ENCODE results near the gene CHST11. TPM values are rescaled to one million over a fixed set of nuclear protein-coding genes. Genes with fewer than 3 reads are reported as not detected.
A peak's percentile ranks its signal among the peaks of the same experiment; 100 is the strongest.

The CHST11 gene
- total and polyA plus RNA-seq, 10 of the 15 experiments (the other 5 are each of a cell fraction or from before 2014, with no cell fraction given), result 1.9 to 38.1 (median 17.2) TPM

DNA sequence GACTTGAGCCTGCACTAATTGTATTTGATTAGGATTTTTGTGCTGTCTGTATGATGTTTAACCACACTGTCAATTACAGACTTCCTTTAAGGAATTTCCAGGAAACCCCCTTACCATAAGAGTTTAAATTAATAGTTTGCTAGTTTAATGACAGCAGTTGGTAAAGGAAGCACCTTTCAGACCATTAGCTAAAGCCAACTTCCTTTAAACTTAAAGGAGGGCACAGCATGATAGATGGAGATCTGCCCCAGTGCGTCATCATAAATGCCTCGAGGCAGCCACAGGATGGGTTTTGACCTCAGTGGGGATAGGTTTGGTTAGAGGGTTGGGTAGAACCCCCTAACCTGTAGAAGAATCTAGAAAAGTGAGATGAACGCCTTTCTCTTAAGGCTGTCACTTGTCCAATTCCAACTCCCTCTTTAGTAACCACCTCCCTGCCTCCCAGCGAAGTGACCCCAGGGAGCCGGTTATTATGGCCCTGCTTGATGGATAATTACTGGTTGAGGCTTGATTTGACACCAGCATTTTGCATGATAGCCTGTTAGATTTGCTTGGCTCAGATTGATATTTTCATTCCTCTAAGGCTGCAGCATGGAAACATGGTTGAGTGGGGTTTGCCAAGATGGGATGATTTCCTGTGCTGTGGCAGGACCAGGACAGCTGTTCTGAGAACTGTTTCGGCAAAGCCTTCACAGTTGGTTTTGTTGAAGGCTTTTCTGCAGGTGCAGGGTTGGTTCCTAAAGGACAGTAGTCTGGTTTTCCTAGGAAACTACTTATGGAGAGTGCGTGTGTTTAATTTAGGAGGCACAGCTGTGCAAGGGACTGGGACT lies 62.7 kb downstream of the CHST11 start:
- Histone ChIP-seq H3K4me2 (ENCODE audit: control insufficient read depth, insufficient read depth) (peak overlapping the region; percentile 75), H3K27ac (ENCODE audit: control insufficient read depth, insufficient read depth) (peak overlapping the region; percentile 60), H3K9ac (ENCODE audit: control insufficient read depth, insufficient read depth, low read length) (no peak overlapping the region), H3K9me3 (replicated peaks; ENCODE audit: control insufficient read depth, insufficient read depth, low read length) (no peaks in the 10 kb centered on the region), H3K27me3 (replicated peaks in 1 of 2; ENCODE audit: control insufficient read depth in 2 of 2, insufficient read depth in 2 of 2, low read length in 1 of 2) (no peaks in the 10 kb centered on the region), H2AFZ (ENCODE audit: control insufficient read depth, low read depth, low read length) (no peak overlapping the region), H3K79me2 (ENCODE audit: control insufficient read depth, insufficient read depth, low read length) (peaks cover 64% of the 10 kb centered on the region), H3K4me1 (ENCODE audit: control insufficient read depth, insufficient read depth, low read length) (peaks cover 45% of the 10 kb centered on the region), H3K36me3 (ENCODE audit: control insufficient read depth in 2 of 2, insufficient read depth in 2 of 2, low read length in 1 of 2) (no peaks in the 10 kb centered on the region; a peak in 1 of 4 replicates), H4K20me1 (ENCODE audit: control insufficient read depth, insufficient read depth) (no peaks in the 10 kb centered on the region; the same call in 1 of the 2 replicates), H3K4me3 (no peak overlapping the region)
- FAIRE-seq (no peak), ATAC-seq (peak; percentile 75), DNase-seq (ENCODE audit: low read depth, low spot score) (no peak)
- no TSS peak for BruUV-seq (replicated peaks)
- RAD21 ChIA-PET (ENCODE audit: unreplicated experiment), result interaction anchor here (0.7 to 6.0 kb wide), 7 partner anchors 14 to 346 kb away, joined by 3 to 28 read pairs (median 4); no protein-coding TSS in a partner anchor
- in situ Hi-C loops (cut with MboI), result no loop called here
- CTCF ChIA-PET, result interaction anchor here (0.7 to 1.6 kb wide), 7 partner anchors 10 to 150 kb away, joined by 3 to 4 read pairs (median 3); partner anchors contain the start of gene CHST11
- SMC1A ChIA-PET (ENCODE audit: uncharacterized antibody, unreplicated experiment), result interaction anchor here (0.7 to 4.4 kb wide), 17 partner anchors 9 to 138 kb away, joined by 3 to 24 read pairs (median 4); no protein-coding TSS in a partner anchor
- intact Hi-C loops (cut with micrococcal nuclease; ENCODE audit: unreplicated experiment), result loop anchor here (5.0 kb wide), 1 partner anchor 53 kb away; no protein-coding TSS in a partner anchor
- WGBS (ENCODE audit: insufficient coverage, insufficient replicate concordance, low lambda C conversion rate, missing lambda C conversion rate), result 67% methylated on average over 7 of the region's 7 CpGs
- POLR2A ChIA-PET, result interaction anchor here (0.6 to 1.3 kb wide), 6 partner anchors 15 to 61 kb away, joined by 3 to 6 read pairs (median 3); no protein-coding TSS in a partner anchor
- no peak for TF ChIP-seq TCF12 (IDR thresholded peaks at IDR 0.05; ENCODE audit: low read depth, low read length)
- TF ChIP-seq TBL1XR1 (IDR thresholded peaks at IDR 0.05; ENCODE audit: low read depth, low read length), result 0 out of 2 replicates have a peak, but pooled peaks have one; percentile 22
- TF ChIP-seq, protein P1, sequence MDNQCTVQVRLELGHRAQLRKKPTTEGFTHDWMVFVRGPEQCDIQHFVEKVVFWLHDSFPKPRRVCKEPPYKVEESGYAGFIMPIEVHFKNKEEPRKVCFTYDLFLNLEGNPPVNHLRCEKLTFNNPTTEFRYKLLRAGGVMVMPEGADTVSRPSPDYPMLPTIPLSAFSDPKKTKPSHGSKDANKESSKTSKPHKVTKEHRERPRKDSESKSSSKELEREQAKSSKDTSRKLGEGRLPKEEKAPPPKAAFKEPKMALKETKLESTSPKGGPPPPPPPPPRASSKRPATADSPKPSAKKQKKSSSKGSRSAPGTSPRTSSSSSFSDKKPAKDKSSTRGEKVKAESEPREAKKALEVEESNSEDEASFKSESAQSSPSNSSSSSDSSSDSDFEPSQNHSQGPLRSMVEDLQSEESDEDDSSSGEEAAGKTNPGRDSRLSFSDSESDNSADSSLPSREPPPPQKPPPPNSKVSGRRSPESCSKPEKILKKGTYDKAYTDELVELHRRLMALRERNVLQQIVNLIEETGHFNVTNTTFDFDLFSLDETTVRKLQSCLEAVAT (IDR thresholded peaks at IDR 0.05), result no peak
- TF ChIP-seq, protein P2, sequence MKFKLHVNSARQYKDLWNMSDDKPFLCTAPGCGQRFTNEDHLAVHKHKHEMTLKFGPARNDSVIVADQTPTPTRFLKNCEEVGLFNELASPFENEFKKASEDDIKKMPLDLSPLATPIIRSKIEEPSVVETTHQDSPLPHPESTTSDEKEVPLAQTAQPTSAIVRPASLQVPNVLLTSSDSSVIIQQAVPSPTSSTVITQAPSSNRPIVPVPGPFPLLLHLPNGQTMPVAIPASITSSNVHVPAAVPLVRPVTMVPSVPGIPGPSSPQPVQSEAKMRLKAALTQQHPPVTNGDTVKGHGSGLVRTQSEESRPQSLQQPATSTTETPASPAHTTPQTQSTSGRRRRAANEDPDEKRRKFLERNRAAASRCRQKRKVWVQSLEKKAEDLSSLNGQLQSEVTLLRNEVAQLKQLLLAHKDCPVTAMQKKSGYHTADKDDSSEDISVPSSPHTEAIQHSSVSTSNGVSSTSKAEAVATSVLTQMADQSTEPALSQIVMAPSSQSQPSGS (IDR thresholded peaks at IDR 0.05; ENCODE audit: low read length), result no peak
- TF ChIP-seq NFYB (IDR thresholded peaks at IDR 0.05; ENCODE audit: insufficient read depth, low read depth, low read length), result no peak
- no peak for TF ChIP-seq MXI1 (IDR thresholded peaks at IDR 0.05; ENCODE audit: low read depth, low read length)
- no peak for TF ChIP-seq NBN (IDR thresholded peaks at IDR 0.05)
- TF ChIP-seq, protein P3, sequence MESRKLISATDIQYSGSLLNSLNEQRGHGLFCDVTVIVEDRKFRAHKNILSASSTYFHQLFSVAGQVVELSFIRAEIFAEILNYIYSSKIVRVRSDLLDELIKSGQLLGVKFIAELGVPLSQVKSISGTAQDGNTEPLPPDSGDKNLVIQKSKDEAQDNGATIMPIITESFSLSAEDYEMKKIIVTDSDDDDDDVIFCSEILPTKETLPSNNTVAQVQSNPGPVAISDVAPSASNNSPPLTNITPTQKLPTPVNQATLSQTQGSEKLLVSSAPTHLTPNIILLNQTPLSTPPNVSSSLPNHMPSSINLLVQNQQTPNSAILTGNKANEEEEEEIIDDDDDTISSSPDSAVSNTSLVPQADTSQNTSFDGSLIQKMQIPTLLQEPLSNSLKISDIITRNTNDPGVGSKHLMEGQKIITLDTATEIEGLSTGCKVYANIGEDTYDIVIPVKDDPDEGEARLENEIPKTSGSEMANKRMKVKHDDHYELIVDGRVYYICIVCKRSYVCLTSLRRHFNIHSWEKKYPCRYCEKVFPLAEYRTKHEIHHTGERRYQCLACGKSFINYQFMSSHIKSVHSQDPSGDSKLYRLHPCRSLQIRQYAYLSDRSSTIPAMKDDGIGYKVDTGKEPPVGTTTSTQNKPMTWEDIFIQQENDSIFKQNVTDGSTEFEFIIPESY (IDR thresholded peaks at IDR 0.05), result no peak
- TF ChIP-seq, protein P4, sequence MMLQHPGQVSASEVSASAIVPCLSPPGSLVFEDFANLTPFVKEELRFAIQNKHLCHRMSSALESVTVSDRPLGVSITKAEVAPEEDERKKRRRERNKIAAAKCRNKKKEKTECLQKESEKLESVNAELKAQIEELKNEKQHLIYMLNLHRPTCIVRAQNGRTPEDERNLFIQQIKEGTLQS (IDR thresholded peaks at IDR 0.05; ENCODE audit: borderline replicate concordance, extremely low read depth, low read depth, low read length), result no peak
- no peak for TF ChIP-seq HCFC1 (IDR thresholded peaks at IDR 0.05; ENCODE audit: low read length)
- TF ChIP-seq ATF7 (IDR thresholded peaks at IDR 0.05; ENCODE audit: low read depth), result peak; percentile 59; the same call in 1 of the 2 replicates
- no peak for TF ChIP-seq RB1 (IDR thresholded peaks at IDR 0.05; ENCODE audit: borderline replicate concordance)
- peak; percentile 84 for TF ChIP-seq MTA2 (IDR thresholded peaks at IDR 0.05; ENCODE audit: low read depth)
- no peak for TF ChIP-seq YY1 (IDR thresholded peaks at IDR 0.05; ENCODE audit: low read depth, low read length)
- TF ChIP-seq, protein P5, sequence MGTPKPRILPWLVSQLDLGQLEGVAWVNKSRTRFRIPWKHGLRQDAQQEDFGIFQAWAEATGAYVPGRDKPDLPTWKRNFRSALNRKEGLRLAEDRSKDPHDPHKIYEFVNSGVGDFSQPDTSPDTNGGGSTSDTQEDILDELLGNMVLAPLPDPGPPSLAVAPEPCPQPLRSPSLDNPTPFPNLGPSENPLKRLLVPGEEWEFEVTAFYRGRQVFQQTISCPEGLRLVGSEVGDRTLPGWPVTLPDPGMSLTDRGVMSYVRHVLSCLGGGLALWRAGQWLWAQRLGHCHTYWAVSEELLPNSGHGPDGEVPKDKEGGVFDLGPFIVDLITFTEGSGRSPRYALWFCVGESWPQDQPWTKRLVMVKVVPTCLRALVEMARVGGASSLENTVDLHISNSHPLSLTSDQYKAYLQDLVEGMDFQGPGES (IDR thresholded peaks at IDR 0.05), result no peak
- TF ChIP-seq FOXK2 (IDR thresholded peaks at IDR 0.05), result no peak
